Endothelial cell of umbilical vein (primary cell): ENCODE data around the gene KRT78. TPM values are rescaled to one million over a fixed set of nuclear protein-coding genes. Genes with fewer than 3 reads are reported as not detected.

Source experiments
- BruUV-seq: library from RNA; stranded (reverse); fragments of 400-500 nt; replicated peaks from 2 replicates; lab custom pipeline; 2021; lab: Mats Ljungman, UMichigan
- CTCF ChIA-PET: fragments of 300-600, 350-600 bp; sonication (Branson Sonifier 250); formaldehyde crosslinking; loops from one replicate; lab custom pipeline; 2021; ENCODE audit warnings: antibody characterized with exemption, inconsistent platforms; lab: Charles Lee
- POLR2A ChIA-PET: fragments of 300-600, 350-600 bp; sonication (Branson Sonifier 250); formaldehyde crosslinking; loops from one replicate; lab custom pipeline; 2021; ENCODE audit warnings: antibody characterized with exemption, inconsistent platforms; lab: Charles Lee
- DNase-seq: peaks from one replicate; pipeline ENCODE4 v3.0.0-alpha.2; 2011; ENCODE audit warnings: low read depth, low spot score
- FAIRE-seq: peaks from 2 replicates; lab custom pipeline; 2011; peaks lifted over from hg19 to GRCh38; lab: Jason Lieb, UNC
- H2AFZ ChIP-seq: 2 replicates; pipeline ENCODE4 v1.6.0; 2012; ENCODE audit warnings: low read depth, low read length, control low read depth, inconsistent platforms
- H3K27ac ChIP-seq: 2 replicates; pipeline ENCODE4 v1.5.1; 2011; ENCODE audit warnings: low read depth, mild to moderate bottlenecking, control low read depth, low read length, moderate library complexity; ENCODE audit not compliant: insufficient read depth
- H3K27me3 ChIP-seq, 2 experiments: 2 replicates each; pipeline versions ENCODE4 v1.6.0 to v1.6.1; 2011; ENCODE audit warnings: low read length in 2 of 2, mixed read lengths in 1 of 2; ENCODE audit not compliant: control insufficient read depth in 2 of 2, insufficient read depth in 2 of 2
- H3K36me3 ChIP-seq, 2 experiments: 2 replicates in 1 of 2; 3 replicates in 1 of 2; pipeline ENCODE4 v1.5.1; 2011; ENCODE audit warnings: low read length in 2 of 2, mild to moderate bottlenecking in 1 of 2, moderate library complexity in 1 of 2; ENCODE audit not compliant: control insufficient read depth in 2 of 2, insufficient read depth in 2 of 2; ENCODE audit errors: extremely low read depth in 1 of 2
- H3K4me1 ChIP-seq: 3 replicates; pipeline ENCODE4 v1.5.1; 2011; ENCODE audit warnings: mild to moderate bottlenecking, low read length; ENCODE audit not compliant: control insufficient read depth, insufficient read depth; ENCODE audit errors: extremely low read depth
- H3K4me2 ChIP-seq: 2 replicates; pipeline ENCODE4 v1.6.1; 2011; ENCODE audit warnings: low read length, control low read depth, mixed read lengths; ENCODE audit not compliant: insufficient read depth
- H3K4me3 ChIP-seq, 3 experiments: fragments of 200-600 bp in 1 of 3; sonication (generic), shearing (Covaris generic) in 1 of 3; replicated peaks in 1 of 3; 2 replicates each; pipeline ENCODE4 v1.5.1; 2011 to 2016; ENCODE audit warnings: control low read depth in 3 of 3, low read length in 3 of 3, mild to moderate bottlenecking in 2 of 3, inconsistent platforms in 1 of 3, low read depth in 1 of 3, moderate library complexity in 1 of 3; ENCODE audit not compliant: insufficient read depth in 1 of 3
- H3K79me2 ChIP-seq: 2 replicates; pipeline ENCODE4 v1.6.0; 2012; ENCODE audit warnings: low read length, inconsistent platforms; ENCODE audit not compliant: control insufficient read depth, insufficient read depth
- H3K9ac ChIP-seq: replicated peaks from 2 replicates; pipeline ENCODE3; 2011; ENCODE audit warnings: low read length, control low read depth; ENCODE audit not compliant: insufficient read depth; ENCODE audit errors: extremely low read depth
- H3K9me1 ChIP-seq: replicated peaks from 3 replicates; pipeline ENCODE4 v1.6.0; 2011; ENCODE audit warnings: mild to moderate bottlenecking, low read length; ENCODE audit not compliant: control insufficient read depth, insufficient read depth; ENCODE audit errors: extremely low read depth
- H3K9me3 ChIP-seq: replicated peaks from 2 replicates; pipeline ENCODE4 v1.5.1; 2012; ENCODE audit warnings: low read length, inconsistent platforms; ENCODE audit not compliant: control insufficient read depth, insufficient read depth
- H4K20me1 ChIP-seq: replicated peaks from 2 replicates; pipeline ENCODE3; 2011; ENCODE audit warnings: mild to moderate bottlenecking, low read length; ENCODE audit not compliant: control insufficient read depth, insufficient read depth; ENCODE audit errors: extremely low read depth
- GATA2 ChIP-seq: IDR thresholded peaks from 2 replicates; pipeline ENCODE4 v1.7.0; 2011; ENCODE audit warnings: low read depth, mild to moderate bottlenecking, moderate library complexity, mixed read lengths, low read length; ENCODE audit not compliant: insufficient read length, insufficient read depth
- MYC ChIP-seq: IDR thresholded peaks from one replicate; pipeline ENCODE4 v1.6.1; 2011; ENCODE audit warnings: mild to moderate bottlenecking, low read depth, low read length
- POLR2A ChIP-seq: IDR thresholded peaks from 2 replicates; pipeline ENCODE4 v1.6.1; 2012; ENCODE audit warnings: low read depth, mild to moderate bottlenecking, control low read depth, low read length
- dilution Hi-C: fragments of 300-500 bp; cut with MboI; formaldehyde crosslinking; loops from one replicate; pipeline ENCODE4 v1.15.0; 2019; ENCODE audit warnings: low sequenced_read_pairs; ENCODE audit not compliant: extremely low pct_ligation_motif_present
- intact Hi-C: fragments of 100-400 bp; cut with micrococcal nuclease; formaldehyde crosslinking; loops from one replicate; pipeline ENCODE4 v1.10.0; 2022
- polyA plus RNA-seq, 4 experiments: library from polyadenylated mRNA; depleted of rRNA in 3 of 4; stranded (reverse) in 3 of 4; unstranded in 1 of 4; fragments of >200 nt; gene quantifications; 2 replicates each; pipeline versions ENCODE4 v1.2.1 to v1.2.3, GENCODE V29; 2011 to 2012; ENCODE audit warnings: missing spikeins in 1 of 4
- total RNA-seq: library from RNA; stranded (reverse); gene quantifications from 2 replicates; pipeline ENCODE4 v1.2.3, GENCODE V29; 2021
- TF ChIP-seq, protein P1 (sequence below), 2 donors: IDR thresholded peaks; 1 replicate in 1 of 2; 2 replicates in 1 of 2; pipeline ENCODE4 v1.5.1; 2011; ENCODE audit warnings: low read length in 2 of 2, mild to moderate bottlenecking in 2 of 2, moderate library complexity in 2 of 2, control low read depth in 1 of 2, inconsistent platforms in 1 of 2, low read depth in 1 of 2; ENCODE audit not compliant: insufficient read depth in 1 of 2; ENCODE audit errors: extremely low read depth in 1 of 2
- TF ChIP-seq, protein P2 (sequence below): IDR thresholded peaks from 2 replicates; pipeline ENCODE4 v1.6.1; 2011; ENCODE audit not compliant: insufficient read depth, insufficient read length

The KRT78 gene
- total and polyA plus RNA-seq, 2 donors (not counting 3 experiments of a cell fraction or from before 2014, with no cell fraction given): not detected

DNA sequence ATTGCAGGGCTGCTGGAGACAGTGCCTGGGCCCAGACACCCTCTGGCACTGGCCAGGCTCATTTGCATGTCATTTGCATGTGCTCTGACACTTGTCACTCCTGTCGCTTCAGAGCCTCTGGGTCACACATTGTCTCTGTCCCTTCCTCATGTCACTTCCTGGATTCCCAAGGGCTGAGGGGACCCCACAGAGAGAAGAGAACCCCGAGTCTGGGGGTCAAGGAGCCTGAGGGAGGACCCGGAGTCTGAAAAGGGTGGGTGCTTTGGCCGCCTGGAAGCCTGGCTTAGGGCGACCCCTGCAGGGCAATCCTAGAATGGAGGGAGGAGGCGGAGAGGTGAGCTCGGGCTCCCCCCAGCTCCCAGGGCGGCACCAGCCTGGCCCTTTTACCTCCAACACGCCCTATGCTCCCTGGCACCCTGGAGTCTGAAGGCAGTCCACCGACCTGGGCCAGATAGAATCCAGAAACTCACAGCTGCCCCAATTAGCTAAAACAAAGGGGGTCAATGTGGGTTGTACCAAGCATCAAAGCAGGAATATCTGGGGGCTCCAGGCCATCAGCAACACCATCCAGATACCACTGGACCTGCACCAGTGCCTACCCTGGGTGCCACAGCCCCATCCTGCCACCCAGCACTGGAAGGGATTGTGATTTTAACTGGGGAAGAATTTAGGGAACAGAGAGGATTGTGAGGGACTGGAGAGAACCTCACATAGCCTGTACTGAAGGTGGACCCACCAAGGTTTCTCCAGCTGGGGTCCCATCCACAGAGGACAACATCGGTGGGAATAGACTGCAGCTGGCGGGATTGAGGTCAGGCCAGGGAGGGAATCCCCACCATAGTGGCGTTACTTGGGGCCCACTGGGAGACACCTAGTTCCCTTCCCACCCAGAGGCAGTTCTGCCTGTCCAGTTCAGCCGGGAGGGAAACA is 21.8 kb upstream of the KRT78 start:
- CTCF ChIA-PET: interaction anchor here (0.6 to 7.8 kb wide), 63 partner anchors 9 to 845 kb away, joined by 3 to 120 read pairs (median 4); partner anchors contain the start of genes EIF4B and KRT74
- FAIRE-seq (peak; percentile 78), DNase-seq (peak; percentile 32)
- intact Hi-C loops: loop anchor here (1.0 to 10.0 kb wide), 3 partner anchors 287 to 656 kb away; no protein-coding TSS in a partner anchor
- no TSS peak for BruUV-seq
- peaks cover 12% of the 10 kb centered on the region for H3K4me1 ChIP-seq
- no peak overlapping the region for H3K9ac ChIP-seq
- no peak overlapping the region for H3K4me2 ChIP-seq
- POLR2A ChIA-PET: interaction anchor here (0.6 kb wide), 1 partner anchor 9 kb away, joined by 4 read pairs; no protein-coding TSS in a partner anchor
- no peaks in the 10 kb centered on the region for H3K36me3 ChIP-seq
- no peak overlapping the region for H2AFZ ChIP-seq
- H3K79me2 ChIP-seq: no peaks in the 10 kb centered on the region
- no peaks in the 10 kb centered on the region for H4K20me1 ChIP-seq
- TF ChIP-seq, protein P1, sequence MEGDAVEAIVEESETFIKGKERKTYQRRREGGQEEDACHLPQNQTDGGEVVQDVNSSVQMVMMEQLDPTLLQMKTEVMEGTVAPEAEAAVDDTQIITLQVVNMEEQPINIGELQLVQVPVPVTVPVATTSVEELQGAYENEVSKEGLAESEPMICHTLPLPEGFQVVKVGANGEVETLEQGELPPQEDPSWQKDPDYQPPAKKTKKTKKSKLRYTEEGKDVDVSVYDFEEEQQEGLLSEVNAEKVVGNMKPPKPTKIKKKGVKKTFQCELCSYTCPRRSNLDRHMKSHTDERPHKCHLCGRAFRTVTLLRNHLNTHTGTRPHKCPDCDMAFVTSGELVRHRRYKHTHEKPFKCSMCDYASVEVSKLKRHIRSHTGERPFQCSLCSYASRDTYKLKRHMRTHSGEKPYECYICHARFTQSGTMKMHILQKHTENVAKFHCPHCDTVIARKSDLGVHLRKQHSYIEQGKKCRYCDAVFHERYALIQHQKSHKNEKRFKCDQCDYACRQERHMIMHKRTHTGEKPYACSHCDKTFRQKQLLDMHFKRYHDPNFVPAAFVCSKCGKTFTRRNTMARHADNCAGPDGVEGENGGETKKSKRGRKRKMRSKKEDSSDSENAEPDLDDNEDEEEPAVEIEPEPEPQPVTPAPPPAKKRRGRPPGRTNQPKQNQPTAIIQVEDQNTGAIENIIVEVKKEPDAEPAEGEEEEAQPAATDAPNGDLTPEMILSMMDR (IDR thresholded peaks at IDR 0.05; ENCODE audit: extremely low read depth in 1 of 2, insufficient read depth in 1 of 2, low read depth in 1 of 2, low read length in 2 of 2): peak; percentile 79 to 82
- TF ChIP-seq MYC: no peak
- no peak overlapping the region for H3K4me3 ChIP-seq
- H3K9me1 ChIP-seq: no peaks in the 10 kb centered on the region
- no peak overlapping the region for H3K27ac ChIP-seq
- dilution Hi-C loops: no loop called here
- no peaks in the 10 kb centered on the region for H3K27me3 ChIP-seq
- H3K9me3 ChIP-seq: no peaks in the 10 kb centered on the region

DNA sequence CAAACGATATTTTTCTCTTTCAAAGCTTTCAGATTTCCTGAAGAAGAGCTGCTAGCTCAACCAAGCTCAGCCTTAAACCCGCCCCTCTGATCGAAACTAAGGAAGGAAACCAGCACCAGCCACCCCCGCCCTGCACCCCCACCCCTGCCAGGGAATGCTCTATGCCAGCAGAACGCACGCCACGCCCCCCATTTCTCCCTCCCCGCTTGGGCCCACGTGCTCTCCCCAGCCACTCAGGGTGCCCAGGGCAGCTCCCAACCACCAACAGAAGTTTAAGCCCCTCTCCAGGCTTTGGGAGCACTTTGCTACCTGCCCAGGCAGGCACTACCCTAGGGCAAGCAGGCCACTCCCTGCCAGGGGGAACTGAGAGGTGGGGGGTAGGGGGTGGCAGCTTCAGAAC is 18.8 kb upstream of the KRT78 start:
- FAIRE-seq: no peak
- intact Hi-C loops: loop anchor here (10.0 kb wide), 1 partner anchor 173 kb away; no protein-coding TSS in a partner anchor
- BruUV-seq: no TSS peak

More for the DNA sequence above, 18.8 kb upstream of the KRT78 start:
- no peak overlapping the region for H3K4me3 ChIP-seq
- no peaks in the 10 kb centered on the region for H3K36me3 ChIP-seq
- H3K9ac ChIP-seq: no peak overlapping the region
- peak; percentile 42 for DNase-seq
- TF ChIP-seq GATA2 (no peak), POLR2A (no peak)
- TF ChIP-seq, protein P2, sequence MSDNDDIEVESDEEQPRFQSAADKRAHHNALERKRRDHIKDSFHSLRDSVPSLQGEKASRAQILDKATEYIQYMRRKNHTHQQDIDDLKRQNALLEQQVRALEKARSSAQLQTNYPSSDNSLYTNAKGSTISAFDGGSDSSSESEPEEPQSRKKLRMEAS: peak; percentile 33
- H3K9me1 ChIP-seq: no peaks in the 10 kb centered on the region
- no peaks in the 10 kb centered on the region for H4K20me1 ChIP-seq
- ChIA-PET POLR2A (no interaction called here), CTCF (interaction anchor here (0.6 to 7.8 kb wide), 6 partner anchors 12 to 721 kb away, joined by 3 to 120 read pairs (median 6); no protein-coding TSS in a partner anchor)
- H3K27me3 ChIP-seq: no peaks in the 10 kb centered on the region
- H3K9me3 ChIP-seq: no peaks in the 10 kb centered on the region
- no peaks in the 10 kb centered on the region for H3K79me2 ChIP-seq
- no peak overlapping the region for H3K4me2 ChIP-seq
- H2AFZ ChIP-seq: peak overlapping the region; percentile 65
- H3K27ac ChIP-seq: no peak overlapping the region
- H3K4me1 ChIP-seq: no peaks in the 10 kb centered on the region
- dilution Hi-C loops: no loop called here
